ENCODE data around the gene ATXN7L1. TPM values are rescaled to one million over a fixed set of nuclear protein-coding genes. Genes with fewer than 3 reads are reported as not detected.

ATXN7L1 gene
- polyA plus RNA-seq, 1 experiment = 5.5 TPM

DNA sequence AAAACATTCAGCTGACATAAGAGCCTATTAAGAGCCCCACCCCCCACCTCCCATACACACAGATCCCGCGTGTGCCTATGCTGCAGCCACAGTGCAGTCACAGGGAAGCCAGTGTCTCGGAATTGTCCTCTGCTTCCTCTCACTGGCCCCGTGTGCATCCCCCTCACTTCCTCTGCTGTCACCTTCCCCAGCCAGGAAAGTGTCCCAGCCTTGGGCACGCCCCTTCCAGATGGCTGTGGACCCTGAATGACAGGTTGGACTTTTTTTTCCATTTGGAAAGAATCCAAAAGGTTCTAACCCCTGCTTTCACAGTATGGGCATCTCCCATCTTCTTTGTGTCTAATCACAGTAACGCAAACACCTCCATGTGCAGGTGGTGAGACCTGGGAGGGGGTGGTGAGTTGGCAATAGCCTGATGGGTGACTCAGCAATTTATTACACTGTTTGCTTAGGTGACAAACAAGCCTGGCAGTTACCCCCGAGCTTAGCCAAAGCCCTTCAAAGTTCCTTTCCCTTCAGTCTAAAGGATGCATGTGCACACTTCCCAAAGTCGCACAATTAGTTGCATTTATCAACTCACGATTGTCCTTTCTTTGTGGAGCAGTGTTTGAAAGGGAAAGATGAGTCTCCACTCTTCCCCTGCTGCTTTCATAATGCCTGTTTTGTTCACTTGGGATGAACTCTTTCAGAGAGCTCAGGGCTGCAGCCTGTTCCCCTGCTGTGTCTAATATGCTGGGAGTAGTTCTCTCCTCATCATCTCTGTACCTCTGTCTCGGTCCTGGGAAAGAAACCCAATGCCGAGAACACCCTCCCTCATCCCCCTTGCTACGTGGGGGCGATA is 227.6 kb downstream of the ATXN7L1 start:
- ChIA-PET POLR2A (interaction anchor here (0.5 to 0.9 kb wide), 2 partner anchors 43 to 275 kb away, joined by 3 to 5 read pairs; no protein-coding TSS in a partner anchor), CTCF (interaction anchor here (1.3 to 2.2 kb wide), 3 partner anchors 8 to 394 kb away, joined by 5 to 14 read pairs (median 5); no protein-coding TSS in a partner anchor)
- Histone ChIP-seq H3K9me3 (ENCODE audit: control insufficient read depth, insufficient read depth, low read length) (no peaks in the 10 kb centered on the region), H3K4me3 (ENCODE audit: low read depth, low read length) (no peak overlapping the region), H3K27me3 (ENCODE audit: control insufficient read depth, insufficient read depth, low read length) (no peaks in the 10 kb centered on the region), H3K27ac (ENCODE audit: low read depth, low read length) (no peak overlapping the region)
- DNase-seq (ENCODE audit: low read depth, low spot score) = no peak
- TF ChIP-seq, protein P1, sequence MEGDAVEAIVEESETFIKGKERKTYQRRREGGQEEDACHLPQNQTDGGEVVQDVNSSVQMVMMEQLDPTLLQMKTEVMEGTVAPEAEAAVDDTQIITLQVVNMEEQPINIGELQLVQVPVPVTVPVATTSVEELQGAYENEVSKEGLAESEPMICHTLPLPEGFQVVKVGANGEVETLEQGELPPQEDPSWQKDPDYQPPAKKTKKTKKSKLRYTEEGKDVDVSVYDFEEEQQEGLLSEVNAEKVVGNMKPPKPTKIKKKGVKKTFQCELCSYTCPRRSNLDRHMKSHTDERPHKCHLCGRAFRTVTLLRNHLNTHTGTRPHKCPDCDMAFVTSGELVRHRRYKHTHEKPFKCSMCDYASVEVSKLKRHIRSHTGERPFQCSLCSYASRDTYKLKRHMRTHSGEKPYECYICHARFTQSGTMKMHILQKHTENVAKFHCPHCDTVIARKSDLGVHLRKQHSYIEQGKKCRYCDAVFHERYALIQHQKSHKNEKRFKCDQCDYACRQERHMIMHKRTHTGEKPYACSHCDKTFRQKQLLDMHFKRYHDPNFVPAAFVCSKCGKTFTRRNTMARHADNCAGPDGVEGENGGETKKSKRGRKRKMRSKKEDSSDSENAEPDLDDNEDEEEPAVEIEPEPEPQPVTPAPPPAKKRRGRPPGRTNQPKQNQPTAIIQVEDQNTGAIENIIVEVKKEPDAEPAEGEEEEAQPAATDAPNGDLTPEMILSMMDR (IDR thresholded peaks at IDR 0.05; ENCODE audit: low read depth, low read length) = no peak

DNA sequence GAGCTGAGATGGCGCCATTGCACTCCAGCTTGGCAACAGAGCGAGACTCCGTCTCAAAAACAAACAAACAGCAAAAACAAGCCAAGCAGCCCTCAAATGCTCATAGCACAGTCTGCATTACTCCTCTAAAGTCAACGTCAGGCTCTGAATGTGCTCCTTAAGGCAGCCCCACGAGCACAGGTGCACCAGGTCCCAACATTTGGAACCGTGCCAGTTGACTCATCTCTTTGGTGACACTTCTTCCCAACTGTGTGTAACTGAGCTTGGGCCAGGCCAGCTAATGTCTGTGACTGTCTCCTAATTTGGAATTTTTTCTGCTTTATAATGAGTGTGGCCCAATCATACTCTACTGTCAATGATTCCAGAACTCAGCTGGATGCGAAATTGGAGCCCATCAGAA is 228.8 kb downstream of the ATXN7L1 start:
- CTCF ChIA-PET = interaction anchor here (1.3 kb wide), 1 partner anchor 9 kb away, joined by 5 read pairs; no protein-coding TSS in a partner anchor
- POLR2A ChIA-PET = no interaction called here

DNA sequence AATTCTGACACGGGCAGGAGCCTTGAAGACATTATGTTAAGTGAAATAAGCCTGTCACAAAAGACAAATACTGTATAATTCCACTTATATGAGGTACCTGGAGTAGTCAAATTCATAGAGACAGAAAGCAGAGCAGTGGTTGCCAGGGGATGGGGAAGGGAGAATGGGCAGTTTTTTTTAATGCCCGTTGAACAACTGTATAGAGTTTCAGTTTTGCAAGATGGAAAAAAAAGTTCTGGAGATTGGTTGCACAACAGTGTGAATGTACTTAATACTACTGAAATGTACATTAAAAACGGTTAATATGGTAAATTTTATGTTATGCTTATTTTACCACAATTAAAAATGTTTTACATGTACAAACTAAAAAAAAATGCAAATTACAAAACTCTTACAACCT is 231.5 kb downstream of the ATXN7L1 start:
- Histone ChIP-seq H3K9me3 (ENCODE audit: control insufficient read depth, insufficient read depth, low read length) (no peaks in the 10 kb centered on the region), H3K27me3 (ENCODE audit: control insufficient read depth, insufficient read depth, low read length) (no peaks in the 10 kb centered on the region), H3K27ac (ENCODE audit: low read depth, low read length) (no peak overlapping the region), H3K4me3 (ENCODE audit: low read depth, low read length) (no peak overlapping the region)
- ChIA-PET POLR2A (no interaction called here), CTCF (interaction anchor here (1.3 to 1.4 kb wide), 2 partner anchors 289 to 365 kb away, joined by 3 read pairs; no protein-coding TSS in a partner anchor)
- TF ChIP-seq, protein P1 (IDR thresholded peaks at IDR 0.05; ENCODE audit: low read depth, low read length) = no peak
- no peak for DNase-seq (ENCODE audit: low read depth, low spot score)

More for the DNA sequence above, 228.8 kb downstream of the ATXN7L1 start:
- H3K4me3 ChIP-seq (ENCODE audit: low read depth, low read length) = no peak overlapping the region
- no peak overlapping the region for H3K27ac ChIP-seq (ENCODE audit: low read depth, low read length)
- no peaks in the 10 kb centered on the region for H3K9me3 ChIP-seq (ENCODE audit: control insufficient read depth, insufficient read depth, low read length)
- no peak for DNase-seq (ENCODE audit: low read depth, low spot score)
- TF ChIP-seq, protein P1 (IDR thresholded peaks at IDR 0.05; ENCODE audit: low read depth, low read length) = no peak
- H3K27me3 ChIP-seq (ENCODE audit: control insufficient read depth, insufficient read depth, low read length) = no peaks in the 10 kb centered on the region

DNA sequence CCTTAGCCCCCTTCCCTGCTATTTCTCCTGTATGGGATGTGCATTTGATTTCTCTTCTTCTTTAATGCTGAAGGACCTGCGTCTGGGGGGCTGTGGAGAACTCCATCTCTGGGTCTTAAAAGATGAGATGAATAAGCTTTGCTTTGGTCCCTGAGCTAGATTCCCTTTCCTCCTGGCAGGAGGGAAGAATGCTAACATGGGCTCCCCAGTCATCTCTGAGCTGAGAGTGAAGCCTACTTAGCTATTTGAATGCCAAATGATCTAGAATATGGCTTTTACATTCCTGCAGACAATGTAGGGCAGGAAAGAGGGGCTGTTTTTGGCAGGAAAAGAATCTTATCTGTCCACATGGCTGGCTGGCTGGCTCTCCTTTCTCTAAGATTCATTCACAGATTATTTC is 232.5 kb downstream of the ATXN7L1 start:
- Histone ChIP-seq H3K27me3 (ENCODE audit: control insufficient read depth, insufficient read depth, low read length) (no peaks in the 10 kb centered on the region), H3K27ac (ENCODE audit: low read depth, low read length) (no peak overlapping the region), H3K9me3 (ENCODE audit: control insufficient read depth, insufficient read depth, low read length) (no peaks in the 10 kb centered on the region; the same call in 1 of the 2 replicates), H3K4me3 (ENCODE audit: low read depth, low read length) (no peak overlapping the region)
- no peak for DNase-seq (ENCODE audit: low read depth, low spot score)
- POLR2A ChIA-PET = no interaction called here
- CTCF ChIA-PET = interaction anchor here (0.6 to 1.4 kb wide), 5 partner anchors 8 to 366 kb away, joined by 3 to 6 read pairs (median 3); no protein-coding TSS in a partner anchor
- TF ChIP-seq, protein P1 (IDR thresholded peaks at IDR 0.05; ENCODE audit: low read depth, low read length) = no peak

DNA sequence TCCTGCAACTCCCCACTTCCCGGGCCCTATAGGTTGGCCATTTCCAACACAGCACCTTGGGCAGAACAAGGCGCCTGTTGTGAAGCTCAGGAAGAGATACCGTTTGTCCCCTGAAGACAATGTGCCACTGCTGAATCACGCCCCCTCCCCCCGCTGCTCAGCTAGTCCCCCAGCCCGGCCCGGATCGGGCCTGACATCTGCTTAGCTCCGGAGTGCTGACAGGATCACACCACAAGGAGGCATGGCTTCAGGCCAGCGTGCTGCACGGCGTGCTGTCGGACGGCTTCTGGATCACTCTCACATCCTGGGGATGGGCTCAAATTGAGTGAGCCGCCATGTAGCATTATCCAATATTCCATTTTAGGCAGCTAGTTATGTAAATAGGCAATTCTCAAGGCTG is 233.0 kb downstream of the ATXN7L1 start:
- TF ChIP-seq, protein P1 (IDR thresholded peaks at IDR 0.05; ENCODE audit: low read depth, low read length) = peak; percentile 32
- CTCF ChIA-PET = interaction anchor here (1.1 to 1.4 kb wide), 4 partner anchors 9 to 366 kb away, joined by 3 to 6 read pairs (median 3); no protein-coding TSS in a partner anchor
- no peak overlapping the region for H3K4me3 ChIP-seq (ENCODE audit: low read depth, low read length)
- H3K27ac ChIP-seq (ENCODE audit: low read depth, low read length) = no peak overlapping the region
- H3K9me3 ChIP-seq (ENCODE audit: control insufficient read depth, insufficient read depth, low read length) = no peaks in the 10 kb centered on the region; the same call in 1 of the 2 replicates
- POLR2A ChIA-PET = no interaction called here
- no peaks in the 10 kb centered on the region for H3K27me3 ChIP-seq (ENCODE audit: control insufficient read depth, insufficient read depth, low read length)
- no peak for DNase-seq (ENCODE audit: low read depth, low spot score)
